ENCODE data around the gene QSOX2. TPM values are rescaled to one million over a fixed set of nuclear protein-coding genes. Genes with fewer than 3 reads are reported as not detected.

Gene QSOX2
- total RNA-seq, 1 experiment from 2014 or later: 34.6 TPM

GRCh38 chr9:136242918-136243525 is 2.6 kb downstream of the QSOX2 start:
- Histone ChIP-seq H3K27ac (no peak overlapping the region), H3K4me1 (replicated peaks; ENCODE audit: insufficient read depth) (peaks cover 12% of the 10 kb centered on the region), H3K9me2 (ENCODE audit: insufficient read depth) (no peaks in the 10 kb centered on the region), H3K27me3 (ENCODE audit: insufficient read depth, low read depth) (peaks cover 12% of the 10 kb centered on the region; the same call in 1 of the 2 replicates), H3K79me2 (ENCODE audit: low read depth) (peaks cover 73% of the 10 kb centered on the region), H3K4me3 (no peak overlapping the region), H3K36me3 (ENCODE audit: low read depth) (no peaks in the 10 kb centered on the region), H4K20me1 (ENCODE audit: insufficient read depth) (peaks cover 66% of the 10 kb centered on the region), H2AFZ (no peak overlapping the region), H3K4me2 (peak overlapping the region; percentile 100), H3K9me3 (ENCODE audit: insufficient read depth, low read depth) (no peaks in the 10 kb centered on the region), H3F3A (ENCODE audit: insufficient read depth, low read depth) (peaks cover 6% of the 10 kb centered on the region; the same call in 1 of the 2 replicates)
- CTCF ChIA-PET: interaction anchor here (0.5 kb wide), 1 partner anchor 120 kb away, joined by 4 read pairs; the partner anchor contains the start of gene DNLZ
- no peak for TF ChIP-seq EZH2 (IDR thresholded peaks at IDR 0.05; ENCODE audit: low read depth)
- TF ChIP-seq CTCF (conservative IDR thresholded peaks at IDR 0.05): no peak
- intact Hi-C loops (cut with micrococcal nuclease; ENCODE audit: unreplicated experiment): no loop called here
- BruUV-seq (replicated peaks): no TSS peak
- DNase-seq: no peak
- POLR2A ChIA-PET (ENCODE audit: unreplicated experiment): no interaction called here

GRCh38 chr9:136242248-136242647 is 3.4 kb downstream of the QSOX2 start:
- Histone ChIP-seq H3K79me2 (ENCODE audit: low read depth) (peaks cover 76% of the 10 kb centered on the region), H3K9me2 (ENCODE audit: insufficient read depth) (no peaks in the 10 kb centered on the region), H3K4me1 (replicated peaks; ENCODE audit: insufficient read depth) (peaks cover 12% of the 10 kb centered on the region), H3K4me3 (no peak overlapping the region), H3K36me3 (ENCODE audit: low read depth) (no peaks in the 10 kb centered on the region), H2AFZ (no peak overlapping the region), H3K9me3 (ENCODE audit: insufficient read depth, low read depth) (no peaks in the 10 kb centered on the region), H3F3A (ENCODE audit: insufficient read depth, low read depth) (peaks cover 6% of the 10 kb centered on the region; the same call in 1 of the 2 replicates), H3K27ac (no peak overlapping the region), H3K4me2 (no peak overlapping the region), H3K27me3 (ENCODE audit: insufficient read depth, low read depth) (peaks cover 5% of the 10 kb centered on the region; the same call in 1 of the 2 replicates), H4K20me1 (ENCODE audit: insufficient read depth) (peaks cover 70% of the 10 kb centered on the region)
- intact Hi-C loops (cut with micrococcal nuclease; ENCODE audit: unreplicated experiment): no loop called here
- TF ChIP-seq EZH2 (IDR thresholded peaks at IDR 0.05; ENCODE audit: low read depth) (no peak), CTCF (conservative IDR thresholded peaks at IDR 0.05) (no peak)
- ChIA-PET POLR2A (ENCODE audit: unreplicated experiment) (no interaction called here), CTCF (no interaction called here)
- BruUV-seq (replicated peaks): no TSS peak
- DNase-seq: no peak

- peaks cover 12% of the 10 kb centered on the region for H3K4me1 ChIP-seq (replicated peaks; ENCODE audit: insufficient read depth)
- H3K36me3 ChIP-seq (ENCODE audit: low read depth): no peaks in the 10 kb centered on the region
- no peaks in the 10 kb centered on the region for H3K27me3 ChIP-seq (ENCODE audit: insufficient read depth, low read depth)
- H3K27ac ChIP-seq: no peak overlapping the region
- TF ChIP-seq CTCF (conservative IDR thresholded peaks at IDR 0.05) (no peak), EZH2 (IDR thresholded peaks at IDR 0.05; ENCODE audit: low read depth) (no peak)
- peaks cover 6% of the 10 kb centered on the region; the same call in 1 of the 2 replicates for H3F3A ChIP-seq (ENCODE audit: insufficient read depth, low read depth)
- peaks cover 70% of the 10 kb centered on the region for H4K20me1 ChIP-seq (ENCODE audit: insufficient read depth)
- no peaks in the 10 kb centered on the region for H3K9me2 ChIP-seq (ENCODE audit: insufficient read depth)
- CTCF ChIA-PET: no interaction called here
- DNase-seq: no peak
- H3K4me3 ChIP-seq: no peak overlapping the region
- POLR2A ChIA-PET (ENCODE audit: unreplicated experiment): no interaction called here
- H2AFZ ChIP-seq: no peak overlapping the region
- H3K4me2 ChIP-seq: no peak overlapping the region
- intact Hi-C loops (cut with micrococcal nuclease; ENCODE audit: unreplicated experiment): no loop called here
- BruUV-seq (replicated peaks): no TSS peak
- no peaks in the 10 kb centered on the region for H3K9me3 ChIP-seq (ENCODE audit: insufficient read depth, low read depth)
- H3K79me2 ChIP-seq (ENCODE audit: low read depth): peaks cover 76% of the 10 kb centered on the region
Observed at GRCh38 chr9:136241542-136241941, 4.1 kb downstream of the QSOX2 start.
